ENCODE results near the gene LRP1.

Gene LRP1

DNA sequence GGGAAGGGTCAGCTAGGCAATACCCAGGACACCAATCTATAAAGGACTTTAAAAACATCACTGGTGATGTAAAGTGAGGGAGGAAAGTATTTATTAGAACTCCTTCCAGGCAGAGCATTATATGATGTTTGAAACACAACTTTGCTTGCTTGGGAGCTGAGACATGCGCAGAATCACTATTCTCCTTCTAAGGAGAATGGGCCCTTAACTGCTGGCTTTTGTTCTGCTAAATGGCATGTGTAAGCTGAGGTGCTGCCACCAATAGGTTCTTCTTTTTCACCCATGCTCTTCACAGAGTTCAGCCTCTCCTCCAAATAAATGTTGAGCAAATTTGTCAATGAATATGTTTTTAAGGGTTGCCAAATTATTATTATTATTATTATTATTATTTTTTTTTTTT, 118.8 kb downstream of the LRP1 start:
- no peak for TF ChIP-seq Cebpa-rat (IDR thresholded peaks at IDR 0.05)
- Histone ChIP-seq H4K20me1 (peaks cover 4 to 27% (median 12%) of the 10 kb centered on the region in 11 experiments; a peak in 17 of 22 replicates), H3K27ac (no peak overlapping the region)

DNA sequence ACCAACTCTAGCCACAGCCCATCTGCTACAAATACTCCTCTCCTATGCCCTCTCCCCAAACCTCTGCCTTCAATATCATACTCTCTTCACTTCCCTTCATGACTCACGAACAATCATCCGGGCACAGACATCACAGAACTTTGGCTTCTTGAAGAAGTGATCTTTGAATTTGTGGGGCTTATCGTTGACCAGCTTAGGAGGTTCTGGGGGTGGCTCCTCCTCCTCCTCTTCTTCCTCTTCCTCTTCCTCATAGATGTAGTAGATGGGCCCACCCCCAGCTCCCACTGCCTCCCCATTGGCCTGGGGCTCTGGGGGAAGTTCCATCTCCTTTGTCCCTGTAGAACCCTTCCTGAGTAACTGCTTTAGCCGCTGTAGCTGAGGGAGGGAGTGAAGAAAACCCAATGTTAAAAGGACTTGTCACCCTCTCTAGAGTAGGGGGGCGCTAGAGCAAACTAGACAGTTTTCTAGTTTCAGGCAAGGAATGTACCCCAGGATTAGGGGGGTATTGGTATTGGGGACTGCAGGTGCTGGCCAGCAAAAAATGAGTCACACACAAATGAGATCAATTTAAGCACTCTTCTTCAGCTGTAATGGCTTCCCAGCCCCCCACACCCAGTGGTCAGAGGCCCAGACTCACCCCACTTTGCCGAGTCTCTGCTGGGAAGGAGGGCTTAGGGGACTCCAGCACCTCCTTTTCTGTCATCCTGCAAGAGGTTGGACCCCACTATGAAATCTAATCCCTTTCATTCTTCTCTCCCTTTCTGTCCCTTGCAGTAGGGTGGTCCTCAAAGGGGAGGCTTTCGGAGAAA, 120.9 kb downstream of the LRP1 start:
- TF ChIP-seq Cebpa-rat (IDR thresholded peaks at IDR 0.05) = no peak
- Histone ChIP-seq H3K4me2 (peak overlapping the region; percentile 30 to 90 (median 74)), H3K9me3 (replicated peaks in 1 of 11) (no peaks in the 10 kb centered on the region), H3K27ac (peak overlapping the region in 7 of 11 experiments; percentile 18 to 59 (median 29); a peak in 12 of 22 replicates), H3K4me1 (peaks cover 10 to 35% (median 29%) of the 10 kb centered on the region in 10 experiments), H3K36me3 (peaks cover 0 to 9% (median 1%) of the 10 kb centered on the region in 11 experiments; a peak in 5 of 22 replicates), H3K9ac (peak overlapping the region in 1 of 11 experiments; percentile 39; a peak in 2 of 22 replicates), H3K27me3 (peaks cover 10 to 19% (median 13%) of the 10 kb centered on the region in 11 experiments), H3K4me3 (peak overlapping the region in 5 of 10 experiments; percentile 17 to 49 (median 29); a peak in 11 of 20 replicates), H4K20me1 (peaks cover 0 to 8% (median 2%) of the 10 kb centered on the region in 11 experiments; a peak in 6 of 22 replicates)

More for the DNA sequence above, 118.8 kb downstream of the LRP1 start:
- peaks cover 31 to 40% (median 34%) of the 10 kb centered on the region in 11 experiments for H3K27me3 ChIP-seq
- H3K4me3 ChIP-seq = no peak overlapping the region
- H3K4me2 ChIP-seq = no peak overlapping the region
- H3K9me3 ChIP-seq (replicated peaks in 1 of 11) = no peaks in the 10 kb centered on the region
- H3K4me1 ChIP-seq = peaks cover 23 to 56% (median 49%) of the 10 kb centered on the region in 10 experiments
- H3K9ac ChIP-seq = no peak overlapping the region
- no peaks in the 10 kb centered on the region for H3K36me3 ChIP-seq

DNA sequence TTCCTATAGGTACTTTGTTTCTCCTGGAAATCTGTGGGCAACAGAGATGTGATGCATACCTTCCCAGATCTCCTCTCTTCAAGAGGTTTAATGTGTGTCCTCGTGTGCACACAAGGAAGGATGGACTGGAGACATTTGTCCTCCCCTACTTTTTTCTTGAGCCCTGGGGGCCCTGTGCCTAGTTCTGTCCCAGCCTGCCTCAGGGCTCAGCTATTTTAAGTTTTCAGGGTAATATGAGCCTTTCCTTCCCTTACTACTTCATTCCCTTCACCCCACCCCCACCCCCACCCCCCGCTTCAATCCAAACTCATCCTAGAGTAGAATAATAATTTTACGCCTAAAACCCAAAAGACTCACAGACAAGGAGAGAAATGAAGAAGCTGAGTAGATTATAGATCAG, 122.3 kb downstream of the LRP1 start:
- Histone ChIP-seq H3K27me3 (peaks cover 0 to 5% (median 0%) of the 10 kb centered on the region in 11 experiments; a peak in 7 of 22 replicates), H3K27ac (no peak overlapping the region), H3K4me3 (no peak overlapping the region), H3K9me3 (replicated peaks in 1 of 11) (no peaks in the 10 kb centered on the region), H4K20me1 (no peaks in the 10 kb centered on the region), H3K4me1 (peaks cover 10 to 27% (median 18%) of the 10 kb centered on the region in 10 experiments), H3K36me3 (peaks cover 7 to 23% (median 14%) of the 10 kb centered on the region in 11 experiments; a peak in 19 of 22 replicates), H3K4me2 (peak overlapping the region in 2 of 11 experiments; percentile 80 to 88; a peak in 2 of 22 replicates), H3K9ac (no peak overlapping the region)
- TF ChIP-seq Cebpa-rat (IDR thresholded peaks at IDR 0.05) = no peak

DNA sequence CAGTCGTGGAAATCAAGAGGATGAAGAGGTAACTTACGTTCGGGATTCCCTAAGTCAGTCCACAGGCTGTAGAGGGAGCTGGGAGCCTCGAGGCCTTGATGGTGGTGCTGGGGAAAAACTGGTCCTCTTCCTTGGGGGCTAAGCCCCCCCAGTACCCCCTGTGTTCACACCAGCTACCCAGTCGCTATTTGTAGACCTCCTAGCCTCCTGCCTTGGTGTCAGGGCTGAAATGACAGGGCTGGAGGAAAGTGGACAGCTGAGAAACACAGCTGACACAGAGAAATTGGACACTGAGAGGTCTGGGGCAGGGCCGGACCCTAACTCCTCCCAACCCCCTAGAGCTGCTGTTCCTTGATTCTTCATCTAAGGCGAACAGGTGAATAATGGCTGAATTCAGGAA, 122.7 kb downstream of the LRP1 start, which contains the start of gene STAC3:
Gene STAC3, minus strand, starts transcription at position 232 of the 400 bp plus-strand sequence. CDS start 1,551 bp downstream, outside the sequence.
- Histone ChIP-seq H4K20me1 (no peaks in the 10 kb centered on the region), H3K9ac (no peak within 1 kb of the TSS), H3K4me3 (no peak within 1 kb of the TSS), H3K9me3 (replicated peaks in 1 of 11) (no peaks in the 10 kb centered on the region), H3K36me3 (peaks cover 10 to 27% (median 18%) of the 10 kb centered on the region in 11 experiments), H3K27ac (no peak within 1 kb of the TSS), H3K4me1 (peaks cover 10 to 24% (median 17%) of the 10 kb centered on the region in 10 experiments), H3K4me2 (peak within 1 kb of the TSS in 4 of 11 experiments; percentile 80 to 90 (median 88); a peak in 6 of 22 replicates), H3K27me3 (peaks cover 0 to under 1% (median 0%) of the 10 kb centered on the region in 11 experiments; a peak in 2 of 22 replicates)
- no peak for TF ChIP-seq Cebpa-rat (IDR thresholded peaks at IDR 0.05)

DNA sequence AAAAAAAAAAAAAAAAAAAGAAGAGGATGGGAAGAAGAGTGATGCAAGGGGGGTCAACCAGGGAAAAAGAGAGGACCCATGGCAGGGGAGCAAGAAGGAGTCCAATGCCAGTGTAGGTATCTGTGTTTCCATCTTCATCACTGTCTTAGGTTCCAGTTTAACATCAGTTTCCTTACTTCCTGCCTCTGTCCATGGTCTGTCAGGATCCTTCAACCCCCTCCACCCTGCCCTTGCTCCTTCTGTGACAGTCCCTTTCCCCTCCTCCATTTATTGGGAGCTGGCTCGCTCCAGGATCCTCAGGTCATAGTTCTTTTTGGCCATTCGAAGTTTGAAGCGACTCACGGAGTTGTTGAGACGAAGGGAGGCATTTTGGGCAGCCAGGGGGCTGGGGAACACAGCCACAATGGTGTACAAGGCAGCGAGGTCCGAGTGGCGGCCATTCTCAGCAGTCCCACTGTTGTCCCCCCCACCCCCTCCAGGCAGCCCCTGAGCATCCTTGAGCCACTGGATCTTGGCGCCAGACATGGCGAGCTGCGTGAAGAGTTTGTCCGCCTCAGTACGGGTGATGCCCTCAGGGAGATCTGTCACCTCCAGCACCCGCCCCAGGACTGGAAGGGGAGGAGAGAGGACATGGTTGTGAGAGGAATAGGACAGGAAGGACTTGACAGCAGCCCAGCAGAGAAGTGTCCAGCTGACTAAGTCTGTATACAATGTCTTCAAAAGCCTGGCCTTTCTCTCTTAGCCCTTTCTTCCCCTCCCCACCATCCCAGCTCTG, 126.4 kb downstream of the LRP1 start:
- no peaks in the 10 kb centered on the region; a peak in 1 of 22 replicates for H4K20me1 ChIP-seq
- no peak overlapping the region for H3K4me3 ChIP-seq
- H3K9ac ChIP-seq = no peak overlapping the region
- no peak overlapping the region for H3K27ac ChIP-seq
- no peaks in the 10 kb centered on the region for H3K9me3 ChIP-seq (replicated peaks in 1 of 11)
- H3K4me1 ChIP-seq = peaks cover under 1 to 8% (median 2%) of the 10 kb centered on the region in 10 experiments; a peak in 15 of 20 replicates
- no peaks in the 10 kb centered on the region for H3K27me3 ChIP-seq
- peaks cover 48 to 64% (median 55%) of the 10 kb centered on the region in 11 experiments for H3K36me3 ChIP-seq
- no peak overlapping the region for H3K4me2 ChIP-seq
- TF ChIP-seq Cebpa-rat (IDR thresholded peaks at IDR 0.05) = no peak

DNA sequence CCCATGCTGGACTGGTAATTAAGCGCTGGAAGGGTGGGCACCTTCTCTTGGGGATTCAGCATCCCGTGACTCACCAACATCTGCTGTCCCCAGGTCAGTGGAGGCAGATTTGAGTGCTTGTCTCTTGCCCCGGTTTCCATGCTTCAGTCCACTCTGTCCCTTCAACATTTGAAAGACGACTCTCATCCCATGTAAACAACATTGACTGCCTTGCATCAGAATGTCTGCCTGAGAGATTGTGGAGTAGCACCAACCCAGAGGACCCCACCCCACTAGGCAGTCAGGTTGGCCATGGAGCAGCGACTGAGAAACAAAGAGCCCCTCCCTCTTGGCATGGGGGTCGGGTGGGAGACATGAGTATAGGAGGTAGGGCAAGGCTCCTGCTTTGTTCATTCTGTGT, 127.6 kb downstream of the LRP1 start:
- no peak overlapping the region for H3K4me2 ChIP-seq
- H3K27me3 ChIP-seq = no peaks in the 10 kb centered on the region
- H4K20me1 ChIP-seq = no peaks in the 10 kb centered on the region; a peak in 1 of 22 replicates
- no peak overlapping the region for H3K27ac ChIP-seq
- H3K4me1 ChIP-seq = no peaks in the 10 kb centered on the region
- TF ChIP-seq Cebpa-rat (IDR thresholded peaks at IDR 0.05) = no peak
- H3K4me3 ChIP-seq = no peak overlapping the region
- H3K9ac ChIP-seq = no peak overlapping the region
- no peaks in the 10 kb centered on the region for H3K9me3 ChIP-seq (replicated peaks in 1 of 11)
- H3K36me3 ChIP-seq = peaks cover 60 to 77% (median 67%) of the 10 kb centered on the region in 11 experiments

DNA sequence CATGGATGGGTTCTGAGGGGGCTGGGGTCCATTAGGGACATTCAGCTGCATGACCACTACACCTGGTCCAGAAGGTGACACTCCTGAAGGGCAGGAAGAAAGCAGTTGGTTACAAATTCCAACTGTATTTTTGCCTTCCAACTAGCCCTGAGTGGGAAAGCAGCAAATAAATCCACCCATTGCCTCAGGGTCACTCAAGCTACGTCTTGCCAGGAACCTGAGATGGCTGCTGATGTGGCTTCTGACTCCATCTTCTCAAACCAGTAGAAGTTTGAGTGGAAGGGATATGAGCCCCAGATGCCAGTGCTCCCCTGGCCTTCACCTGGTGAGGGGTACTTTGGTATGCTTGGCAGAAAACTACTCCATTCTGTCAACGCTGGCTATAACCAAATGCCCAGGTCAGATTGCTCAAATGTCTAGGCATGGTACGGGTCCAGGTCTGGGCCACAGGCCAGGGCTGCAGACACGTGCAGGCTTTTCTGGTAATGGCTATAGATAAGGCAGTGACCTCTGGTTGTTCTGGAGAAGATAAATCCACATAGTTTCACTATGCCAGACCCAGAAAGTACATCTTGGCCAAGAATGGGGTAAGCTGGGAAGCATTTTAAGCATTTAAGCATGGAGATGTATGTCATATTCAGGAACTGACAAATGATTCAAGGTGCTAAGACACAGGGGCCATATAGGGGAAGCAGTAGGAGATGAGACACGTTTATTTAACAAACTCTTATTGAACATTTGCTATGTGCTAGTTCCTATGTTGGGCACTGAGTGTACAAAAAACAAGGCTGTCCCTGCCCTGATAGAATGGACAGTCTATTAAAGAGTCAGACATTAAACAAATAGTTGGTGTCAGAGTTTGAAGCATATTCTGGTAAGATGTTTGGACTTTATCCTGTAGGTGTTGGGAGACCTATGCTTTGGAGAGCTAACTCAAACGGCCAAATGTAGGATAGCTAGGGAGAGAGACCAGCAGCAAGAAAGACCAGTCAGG, 131.0 kb downstream of the LRP1 start:
- Histone ChIP-seq H3K36me3 (peaks cover 71 to 93% (median 86%) of the 10 kb centered on the region in 11 experiments), H3K4me1 (peaks cover 9 to 17% (median 13%) of the 10 kb centered on the region in 10 experiments), H3K27me3 (no peaks in the 10 kb centered on the region), H3K9ac (no peak overlapping the region), H3K27ac (no peak overlapping the region), H3K4me3 (no peak overlapping the region), H3K4me2 (no peak overlapping the region), H4K20me1 (no peaks in the 10 kb centered on the region; a peak in 2 of 22 replicates), H3K9me3 (replicated peaks in 1 of 11) (no peaks in the 10 kb centered on the region)
- no peak for TF ChIP-seq Cebpa-rat (IDR thresholded peaks at IDR 0.05)

DNA sequence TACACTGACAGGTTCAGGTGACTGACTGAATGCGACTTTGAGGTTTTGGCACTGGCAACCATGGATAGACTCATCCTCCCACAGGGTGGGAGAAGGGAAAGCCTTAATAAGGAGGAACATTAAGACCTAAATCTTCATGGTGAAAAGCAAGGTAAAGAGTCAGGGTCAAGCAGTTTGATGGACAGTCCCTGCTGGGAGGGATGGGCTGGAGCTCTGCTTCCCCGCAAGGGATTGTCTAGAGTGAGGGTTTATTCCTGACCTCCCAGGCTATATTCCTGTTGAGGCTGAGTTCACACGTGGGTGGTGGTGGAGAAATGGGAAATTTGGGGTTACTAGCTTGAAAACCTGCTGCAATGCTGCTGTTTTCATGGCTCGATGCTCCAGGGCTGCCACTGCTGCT, 132.1 kb downstream of the LRP1 start:
- Histone ChIP-seq H3K9me3 (replicated peaks in 1 of 11) (no peaks in the 10 kb centered on the region), H3K4me3 (no peak overlapping the region), H3K9ac (no peak overlapping the region), H3K4me2 (no peak overlapping the region), H4K20me1 (no peaks in the 10 kb centered on the region; a peak in 2 of 22 replicates), H3K4me1 (peaks cover 9 to 28% (median 22%) of the 10 kb centered on the region in 10 experiments), H3K27me3 (no peaks in the 10 kb centered on the region), H3K36me3 (peaks cover 69 to 91% (median 83%) of the 10 kb centered on the region in 11 experiments), H3K27ac (no peak overlapping the region)
- no peak for TF ChIP-seq Cebpa-rat (IDR thresholded peaks at IDR 0.05)

Data from BLaER1 treated with 17β-estradiol and CSF1 and Interleukin-3, amounts not matched to agents 10 nM and 100 nM (cell line).